Large intestine (tissue), 3 donors: Measurements from ENCODE around the gene RBM12. TPM values are rescaled to one million over a fixed set of nuclear protein-coding genes. Genes with fewer than 3 reads are reported as not detected.
"Not testable (repeated sequence)": the region's sequence is repeated elsewhere in the genome, so short reads cannot be mapped to it uniquely, and the experiment has no call there.

Source experiments
- DNase-seq, 2 donors: peaks; one replicate each; pipeline versions ENCODE4 v3.0.0 to v3.0.0-alpha.2; 2013
- H3K27ac ChIP-seq: one replicate; pipeline ENCODE4 v1.5.1; 2013; ENCODE audit warnings: low read length
- H3K27me3 ChIP-seq: 2 replicates; pipeline ENCODE4 v1.6.1; 2013; ENCODE audit warnings: low read length; ENCODE audit not compliant: control insufficient read depth, insufficient read depth
- H3K36me3 ChIP-seq: 2 replicates; pipeline ENCODE4 v1.6.1; 2013; ENCODE audit warnings: low read length; ENCODE audit not compliant: control insufficient read depth, insufficient read depth
- H3K4me1 ChIP-seq: one replicate; pipeline ENCODE4 v1.6.1; 2013; ENCODE audit warnings: low read length; ENCODE audit not compliant: control insufficient read depth, insufficient read depth
- H3K4me3 ChIP-seq: one replicate; pipeline ENCODE4 v1.5.1; 2013; ENCODE audit warnings: low read length
- H3K9me3 ChIP-seq: one replicate; pipeline ENCODE4 v1.6.1; 2013; ENCODE audit warnings: mild to moderate bottlenecking, low read depth, low read length, moderate library complexity; ENCODE audit not compliant: control insufficient read depth
- WGBS: methylation state at CpG from one replicate; pipeline ENCODE4 v1.1.5; 2013; ENCODE audit warnings: low lambda C conversion rate; ENCODE audit not compliant: insufficient coverage; 5-methylcytosine and 5-hydroxymethylcytosine counted together
- polyA plus RNA-seq: library from polyadenylated mRNA; unstranded; fragments of 120-200 nt; gene quantifications from one replicate; pipeline ENCODE4 v1.2.1, GENCODE V29; 2013

The RBM12 gene
- polyA plus RNA-seq, 1 donor = 62.4 TPM

DNA sequence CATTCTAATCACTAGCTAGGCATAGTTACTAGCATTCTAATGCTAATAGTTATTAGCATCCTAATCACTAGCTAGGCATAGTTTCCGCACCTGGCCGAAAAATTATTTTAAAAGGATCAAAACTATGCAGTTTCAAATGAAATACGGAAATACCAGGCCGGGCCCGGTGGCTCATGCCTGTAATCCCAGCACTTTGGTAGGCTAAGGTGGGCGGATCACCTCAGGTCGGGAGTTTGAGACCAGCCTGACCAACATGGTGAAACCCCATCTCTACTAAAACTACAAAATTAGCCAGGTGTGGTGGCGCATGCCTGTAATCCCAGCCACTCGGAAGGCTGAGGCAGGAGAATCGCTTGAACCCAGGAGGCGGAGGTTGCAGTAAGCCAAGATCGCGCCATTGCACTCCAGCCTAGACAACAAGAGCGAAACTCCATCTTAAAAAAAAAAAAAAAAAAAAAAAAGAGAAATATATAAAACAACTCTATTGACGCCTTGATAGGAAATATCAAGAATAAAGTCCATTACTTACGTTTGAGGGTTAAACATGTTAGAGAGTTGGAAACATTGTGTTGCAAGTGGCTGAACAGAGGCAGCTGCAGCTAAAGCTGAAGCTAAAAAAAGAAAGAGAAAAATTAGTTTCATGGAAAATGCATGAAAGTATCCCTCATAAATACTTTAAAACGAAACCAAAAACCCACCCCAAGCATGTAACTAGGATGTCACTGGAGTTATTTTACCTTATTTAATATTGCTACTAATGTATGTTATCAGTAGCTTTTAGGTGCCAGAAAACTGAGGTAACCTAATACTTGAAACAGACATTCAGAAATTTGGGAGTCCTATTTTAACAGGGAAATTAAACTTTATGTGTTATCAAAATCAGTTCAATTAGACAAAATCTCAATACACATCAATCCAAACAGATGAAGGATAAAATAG, 42.2 kb upstream of the RBM12 start:
- not testable (repeated sequence) for H3K27me3 ChIP-seq, DNase-seq, H3K4me3 ChIP-seq, H3K9me3 ChIP-seq, H3K4me1 ChIP-seq, H3K27ac ChIP-seq
- 88% methylated on average over 2 of the region's 17 CpGs for WGBS
- H3K36me3 ChIP-seq = peaks cover 69% of the 10 kb centered on the region

DNA sequence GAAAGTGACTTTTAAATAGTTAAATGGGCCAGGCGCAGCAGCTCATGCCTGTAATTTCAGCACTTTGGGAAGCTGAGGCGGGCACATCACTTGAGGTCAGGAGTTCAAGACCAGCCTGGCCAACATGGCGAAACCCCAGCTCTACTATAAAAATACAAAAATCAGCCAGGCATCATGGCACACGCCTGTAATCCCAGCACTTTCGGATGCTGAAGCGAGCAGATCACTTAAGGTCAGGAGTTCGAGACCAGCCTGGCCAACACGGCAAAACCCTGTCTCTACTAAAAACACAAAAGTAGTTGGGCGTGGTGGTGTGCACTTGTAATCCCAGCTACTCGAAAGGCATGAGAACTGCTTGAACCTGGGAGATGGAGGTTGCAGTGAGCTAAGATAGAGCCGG, 41.2 kb upstream of the RBM12 start:
- H3K27ac ChIP-seq, H3K27me3 ChIP-seq, DNase-seq, H3K4me1 ChIP-seq, H3K4me3 ChIP-seq, H3K9me3 ChIP-seq: not testable (repeated sequence)
- H3K36me3 ChIP-seq = peaks cover 65% of the 10 kb centered on the region
- WGBS = 67% methylated on average over 1 of the region's 11 CpGs

DNA sequence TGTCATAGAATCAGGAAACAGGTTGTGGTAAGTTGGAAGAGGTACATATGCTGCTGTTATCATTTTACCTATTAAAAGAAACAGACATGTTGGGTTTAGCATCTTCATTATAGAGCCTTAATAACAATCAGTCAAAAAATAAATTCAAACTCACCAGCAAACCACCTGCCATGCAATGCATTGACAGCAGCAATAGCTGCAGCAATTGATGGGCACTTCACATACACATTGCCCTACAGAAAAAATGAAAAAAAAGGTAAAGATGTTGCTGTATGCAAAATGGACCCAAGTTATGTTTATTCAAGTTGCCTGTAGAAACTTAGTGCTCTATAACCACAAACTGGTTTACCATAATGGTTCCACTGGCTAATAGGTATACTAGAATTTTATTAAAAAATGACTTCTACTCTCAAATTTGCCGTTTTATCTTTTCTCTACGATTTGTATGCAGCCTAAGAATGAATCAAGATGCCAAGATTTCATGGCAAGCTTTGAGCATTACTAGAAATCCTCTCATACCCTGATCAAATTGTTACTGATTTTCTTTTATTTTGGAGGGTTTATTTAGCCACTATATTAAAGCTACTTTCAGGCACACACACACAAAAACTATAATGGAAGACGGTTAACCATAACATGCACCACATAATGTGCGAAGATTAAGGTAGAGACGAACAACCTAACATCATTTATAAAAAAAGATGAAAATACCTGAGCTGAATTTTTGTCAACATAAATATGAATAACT, 40.0 kb upstream of the RBM12 start:
- no peak overlapping the region for H3K27ac ChIP-seq
- H3K9me3 ChIP-seq = no peaks in the 10 kb centered on the region
- WGBS = 92% methylated on average over 2 of the region's 5 CpGs
- no peak for DNase-seq
- H3K27me3 ChIP-seq = no peaks in the 10 kb centered on the region
- peaks cover 55% of the 10 kb centered on the region for H3K36me3 ChIP-seq
- H3K4me3 ChIP-seq = no peak overlapping the region
- peaks cover 7% of the 10 kb centered on the region for H3K4me1 ChIP-seq

DNA sequence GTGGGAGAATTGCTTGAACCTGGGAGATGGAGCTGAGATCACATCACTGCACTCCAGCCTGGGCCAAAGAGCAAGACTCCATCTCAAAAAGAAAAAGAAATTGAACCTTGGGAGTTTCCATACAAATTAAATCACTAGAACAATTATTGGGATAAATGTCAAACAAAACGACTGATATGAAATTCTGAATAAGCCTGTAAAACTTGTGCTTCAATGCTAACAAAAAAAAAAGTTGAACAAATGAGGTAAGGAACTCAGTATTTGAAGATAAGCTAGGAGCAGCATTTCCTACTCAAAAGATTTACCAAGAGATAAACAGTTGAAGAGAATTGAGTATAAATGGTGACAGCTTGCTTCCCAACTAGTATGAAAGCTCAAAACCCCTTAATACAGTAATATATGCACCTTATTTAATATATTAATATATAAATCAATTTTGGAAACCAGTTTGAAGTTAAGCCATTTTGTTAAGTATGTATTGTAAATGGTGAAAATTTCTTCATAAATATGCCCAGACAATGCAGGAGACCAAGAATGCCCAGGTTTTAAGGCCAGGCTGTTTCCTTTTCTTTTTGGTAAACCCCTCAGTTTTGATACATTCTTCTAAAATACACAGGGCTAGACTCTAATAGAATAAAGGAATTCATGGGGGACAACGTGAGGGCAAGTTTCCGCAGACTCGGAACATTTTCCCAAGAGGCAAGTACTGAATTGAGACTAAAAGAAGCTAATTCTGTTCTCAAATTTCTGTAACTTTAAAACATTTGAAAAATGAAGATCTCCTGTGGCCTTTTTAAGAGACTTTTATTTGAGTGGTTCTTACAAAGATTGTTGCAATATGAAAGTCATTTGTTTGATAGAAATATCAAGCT, 38.4 kb upstream of the RBM12 start:
- no peak overlapping the region for H3K27ac ChIP-seq
- H3K36me3 ChIP-seq = peaks cover 48% of the 10 kb centered on the region

DNA sequence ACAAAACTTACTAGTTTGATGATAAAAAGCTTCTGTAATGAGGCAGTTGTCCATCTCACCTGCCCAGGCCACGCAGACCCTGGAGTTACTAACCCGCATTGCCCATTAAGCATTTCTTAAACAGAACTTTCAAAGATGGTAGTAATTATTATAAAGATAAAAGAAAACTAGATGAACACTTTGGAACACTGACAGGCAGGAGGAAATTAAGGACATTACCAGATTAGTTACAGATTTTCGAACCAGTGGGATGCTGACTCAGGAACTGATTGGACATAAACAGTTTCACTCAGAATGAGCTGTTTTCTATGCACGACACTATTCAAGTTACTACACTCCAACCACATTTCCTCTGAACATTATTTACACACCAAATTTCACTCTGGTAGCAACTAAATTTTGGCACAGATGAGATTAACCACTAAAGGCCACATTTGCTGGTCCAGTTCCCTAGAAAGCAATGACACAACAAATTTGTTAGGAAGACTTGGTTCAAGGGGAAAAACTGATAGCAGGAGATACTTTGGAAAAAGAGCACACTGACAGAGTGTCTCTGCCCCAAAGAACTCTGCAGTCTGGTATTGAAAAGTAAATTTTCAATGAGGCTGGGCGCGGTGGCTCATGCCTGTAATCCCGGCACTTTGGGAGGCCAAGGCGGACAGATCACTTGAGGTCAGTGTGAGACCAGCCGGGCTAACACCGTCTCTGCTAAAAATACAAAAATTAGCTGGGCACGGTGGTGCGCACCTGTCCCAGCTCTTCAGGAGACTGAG, 37.5 kb upstream of the RBM12 start:
- Histone ChIP-seq H3K9me3 (no peaks in the 10 kb centered on the region), H3K27me3 (no peaks in the 10 kb centered on the region), H3K27ac (no peak overlapping the region), H3K36me3 (peaks cover 46% of the 10 kb centered on the region), H3K4me1 (peaks cover 12% of the 10 kb centered on the region), H3K4me3 (no peak overlapping the region)
- 100% methylated on average over 3 of the region's 12 CpGs for WGBS
- no peak for DNase-seq

More for the DNA sequence above, 38.4 kb upstream of the RBM12 start:
- WGBS = 92% methylated on average over 2 of the region's 4 CpGs
- H3K27me3 ChIP-seq = no peaks in the 10 kb centered on the region
- no peak for DNase-seq
- no peaks in the 10 kb centered on the region for H3K9me3 ChIP-seq
- H3K4me3 ChIP-seq = no peak overlapping the region
- H3K4me1 ChIP-seq = peaks cover 10% of the 10 kb centered on the region

DNA sequence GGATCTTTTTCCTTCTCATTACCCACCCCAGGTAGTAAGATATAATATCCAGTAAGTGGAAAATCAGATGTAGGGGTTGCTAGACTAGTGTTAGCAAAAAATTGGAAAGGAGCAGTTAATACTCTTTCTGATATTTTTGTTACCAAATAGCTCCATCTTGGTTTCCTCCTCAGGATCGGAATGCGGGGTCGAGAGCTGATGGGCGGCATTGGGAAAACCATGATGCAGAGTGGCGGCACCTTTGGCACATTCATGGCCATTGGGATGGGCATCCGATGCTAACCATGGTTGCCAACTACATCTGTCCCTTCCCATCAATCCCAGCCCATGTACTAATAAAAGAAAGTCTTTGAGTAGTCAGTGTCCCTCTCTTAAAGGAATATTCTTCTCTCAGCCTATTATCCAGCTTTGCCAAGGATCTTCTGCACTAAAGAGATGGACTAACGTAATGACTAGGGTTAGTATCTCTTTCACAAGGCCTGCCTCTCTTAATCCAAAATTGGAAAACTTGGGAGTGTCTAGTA, 36.0 kb upstream of the RBM12 start:
- DNase-seq = no peak
- no CpG with 5 or more reads among the region's 7 CpGs for WGBS
- H3K4me1 ChIP-seq = peaks cover 12% of the 10 kb centered on the region
- peaks cover 41% of the 10 kb centered on the region for H3K36me3 ChIP-seq
- no peaks in the 10 kb centered on the region for H3K9me3 ChIP-seq
- H3K4me3 ChIP-seq = no peak overlapping the region
- no peaks in the 10 kb centered on the region for H3K27me3 ChIP-seq
- no peak overlapping the region for H3K27ac ChIP-seq

DNA sequence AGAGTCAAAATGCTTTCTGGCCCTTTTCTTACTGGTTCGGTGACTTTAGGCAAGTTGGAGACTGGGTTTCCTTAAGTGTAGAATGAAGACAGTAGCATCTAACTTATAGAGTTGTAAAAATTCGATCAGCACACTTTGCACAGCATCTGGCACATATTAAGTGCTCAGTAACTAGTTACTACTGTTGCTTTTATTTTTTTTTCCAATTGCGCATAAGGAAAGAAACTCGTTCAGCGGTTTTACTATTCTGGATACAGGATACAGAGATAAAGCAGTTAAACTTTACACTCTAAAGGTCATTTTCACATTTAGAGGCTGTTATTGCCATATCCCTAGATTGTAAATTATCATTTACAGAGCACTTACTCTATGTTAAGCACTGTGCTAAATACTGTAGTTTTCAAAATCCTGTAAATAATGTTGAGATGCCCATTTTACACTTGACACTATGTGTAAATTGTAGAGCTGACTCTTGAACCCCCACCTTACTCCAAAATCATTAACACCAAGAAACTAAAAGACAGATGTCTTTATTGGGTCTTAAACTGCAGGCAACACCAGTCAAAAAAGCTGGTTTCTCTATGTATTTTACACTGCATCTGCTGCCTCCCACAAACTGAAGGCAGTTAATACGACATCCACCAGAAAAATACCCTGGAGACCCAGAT, 35.4 kb upstream of the RBM12 start:
- Histone ChIP-seq H3K9me3 (no peaks in the 10 kb centered on the region), H3K27me3 (no peaks in the 10 kb centered on the region), H3K4me3 (peak overlapping the region; percentile 74), H3K4me1 (peaks cover 12% of the 10 kb centered on the region), H3K27ac (peak overlapping the region; percentile 72), H3K36me3 (peaks cover 42% of the 10 kb centered on the region)
- no CpG with 5 or more reads among the region's 6 CpGs for WGBS
- DNase-seq = peak in 1 of 2 donors; percentile 53

DNA sequence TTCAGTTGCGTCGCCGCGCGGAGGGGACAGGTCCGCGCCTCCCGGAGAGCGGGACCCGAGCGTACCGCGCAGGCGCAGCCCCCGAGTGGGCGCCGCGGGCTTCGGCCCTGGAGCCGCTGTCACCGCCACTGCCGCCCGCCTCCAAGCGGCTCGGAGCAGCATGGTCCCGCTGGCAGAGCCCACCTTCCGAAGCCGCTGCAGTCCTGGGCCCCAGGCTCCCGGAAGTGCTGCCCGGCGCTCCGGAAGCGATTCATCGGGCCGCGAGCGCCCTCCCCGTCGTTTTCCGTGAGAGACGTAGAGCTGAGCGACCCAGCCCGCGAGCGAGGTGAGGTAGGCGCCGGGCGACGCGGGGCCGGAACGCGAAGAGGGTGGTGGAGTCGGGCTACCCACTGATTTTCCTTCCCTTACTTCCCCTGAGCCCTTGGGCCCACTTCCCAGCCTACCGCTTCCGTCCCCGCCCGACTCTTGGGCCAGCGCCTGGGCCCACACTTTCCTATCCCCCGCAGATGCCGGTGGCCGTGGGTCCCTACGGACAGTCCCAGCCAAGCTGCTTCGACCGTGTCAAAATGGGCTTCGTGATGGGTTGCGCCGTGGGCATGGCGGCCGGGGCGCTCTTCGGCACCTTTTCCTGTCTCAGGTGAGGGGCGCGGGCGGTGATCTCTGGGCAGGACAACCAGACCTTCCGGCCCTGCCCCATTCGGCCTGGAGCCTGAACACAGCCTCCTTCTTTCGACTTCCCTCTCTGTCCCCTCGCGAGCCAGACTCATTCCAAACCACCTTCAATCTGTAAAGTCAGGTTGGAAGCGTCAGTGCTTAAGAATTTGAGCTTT, 34.6 kb upstream of the RBM12 start, which contains the start of the genes NFS1 and ROMO1:
Gene NFS1 (minus strand): TSS at position 226 of the 830 bp plus-strand sequence. CDS start 64 bp downstream, at position 162.
Gene ROMO1 (plus strand): TSS at position 279 of the 830 bp plus-strand sequence. CDS start 228 bp downstream, at position 507.
- peaks cover 37% of the 10 kb centered on the region for H3K36me3 ChIP-seq
- WGBS = no CpG with 5 or more reads among the region's 81 CpGs
- H3K27me3 ChIP-seq = no peaks in the 10 kb centered on the region

More for the DNA sequence above, 34.6 kb upstream of the RBM12 start, which contains the start of the genes NFS1 and ROMO1:
- H3K27ac ChIP-seq = peak within 1 kb of the TSS; percentile 72
- H3K4me3 ChIP-seq = peak within 1 kb of the TSS; percentile 74
- DNase-seq = peak; percentile 75 to 87
- peaks cover 12% of the 10 kb centered on the region for H3K4me1 ChIP-seq
- no peaks in the 10 kb centered on the region for H3K9me3 ChIP-seq
